Middle frontal gyrus (tissue), 1 donor: ENCODE measurements around the gene WASF2.

Experiments
- DNase-seq: peaks from one replicate; pipeline ENCODE4 v3.0.0-alpha.2; 2015; ENCODE audit warnings: low spot score; ENCODE audit errors: extremely low spot score

WASF2 gene

DNA sequence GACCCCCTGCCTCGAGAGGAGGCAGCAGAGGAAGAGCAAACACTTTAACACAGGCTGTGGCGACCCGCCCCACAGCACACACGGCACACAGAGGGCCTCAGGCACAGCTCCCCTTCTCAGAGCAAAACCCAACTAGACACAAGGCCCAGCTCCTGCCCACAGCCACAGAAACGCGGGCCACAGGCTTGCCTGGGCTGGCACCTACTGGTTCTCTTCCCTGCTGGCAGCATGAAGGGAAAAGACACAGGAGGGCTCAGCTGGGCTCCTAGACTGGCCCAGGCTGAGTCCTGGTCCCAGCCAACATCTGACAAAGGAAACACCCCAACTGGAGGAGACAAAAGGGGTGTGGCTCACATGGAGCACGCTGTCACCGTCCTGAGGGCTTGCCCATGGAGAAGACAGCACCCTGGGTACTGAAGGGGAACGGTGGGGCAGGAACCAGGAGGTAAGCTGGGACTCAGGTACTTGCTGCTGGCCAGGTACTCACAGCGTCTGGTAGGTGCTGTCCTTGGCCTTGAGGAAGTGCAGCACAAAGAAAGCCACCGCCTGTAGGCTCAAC, 110.3 kb downstream of the WASF2 start:
- no peak for DNase-seq

DNA sequence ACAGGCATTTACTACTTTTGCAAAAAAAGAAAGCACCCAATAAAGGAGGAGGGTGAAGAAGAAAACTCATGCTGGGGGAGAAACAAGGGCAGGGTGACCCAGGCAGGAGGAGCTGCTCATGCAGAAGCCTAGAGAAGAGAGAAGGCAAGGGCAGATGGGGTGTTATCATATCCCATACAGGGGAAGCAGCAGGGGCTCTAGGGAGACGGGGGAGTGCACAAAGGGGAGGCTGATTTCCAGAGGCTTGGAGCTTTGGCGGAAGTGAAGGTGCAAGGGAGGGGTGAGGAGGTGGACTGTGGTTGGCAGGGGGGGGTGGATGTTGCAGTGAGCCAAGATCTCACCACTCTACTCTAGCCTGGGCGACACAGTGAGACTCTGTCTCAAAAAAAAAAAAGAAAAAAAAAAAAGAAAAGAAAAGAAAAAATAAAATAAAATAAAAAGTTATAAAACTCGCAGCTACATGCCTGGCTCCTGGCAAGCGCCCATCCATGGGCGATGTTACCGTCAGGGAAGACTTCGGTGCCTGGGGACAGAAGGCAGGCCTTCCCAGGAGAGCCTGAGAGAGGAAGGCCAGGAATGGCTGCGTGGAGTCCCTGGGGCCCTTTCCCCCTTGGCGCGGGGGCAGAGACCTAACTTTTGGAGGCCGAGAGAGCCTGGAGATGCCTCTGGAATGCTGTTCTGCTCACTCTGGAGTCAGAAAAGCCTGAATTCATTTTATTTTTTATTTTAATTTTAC, 112.0 kb downstream of the WASF2 start:
- DNase-seq, result no peak

DNA sequence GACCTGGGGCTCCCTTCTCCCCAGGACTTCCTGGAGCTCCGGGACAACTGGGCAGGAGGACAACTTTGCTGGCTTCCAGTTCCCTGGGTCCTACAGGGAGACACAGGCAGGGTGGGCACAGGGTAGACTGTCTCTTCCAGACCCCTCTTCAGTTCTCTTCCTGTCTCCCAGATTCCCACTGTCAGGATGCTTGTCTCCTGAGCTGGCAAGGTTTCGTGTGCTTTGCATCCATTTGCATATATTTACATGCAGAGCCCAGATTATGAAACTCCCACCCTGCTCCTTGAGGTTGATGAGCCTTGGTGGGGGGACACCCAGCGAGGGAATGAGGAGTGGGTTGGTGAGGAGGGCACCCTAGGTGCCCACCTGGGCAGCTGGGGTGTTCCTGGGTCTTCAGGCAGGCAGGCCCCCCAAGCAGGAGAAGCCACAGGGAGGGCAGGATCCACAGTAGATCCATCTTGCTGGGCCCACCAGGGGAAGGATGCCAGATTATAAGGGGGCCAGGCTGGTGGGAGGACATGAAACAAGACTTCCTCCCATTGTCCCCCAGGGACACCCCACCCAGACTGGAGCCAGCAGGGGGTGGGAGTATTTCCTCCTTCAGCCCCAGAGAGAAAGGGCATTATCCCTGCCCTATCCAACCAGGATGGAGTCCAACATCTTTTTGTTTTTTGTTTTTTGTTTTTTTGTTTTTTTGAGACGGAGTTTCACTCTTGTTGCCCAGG, 115.4 kb downstream of the WASF2 start, which contains the start of gene FCN3:
Gene FCN3 (minus strand): TSS at position 463 of the 725 bp plus-strand sequence. CDS start 6 bp downstream, at position 457.
- DNase-seq, result no peak

DNA sequence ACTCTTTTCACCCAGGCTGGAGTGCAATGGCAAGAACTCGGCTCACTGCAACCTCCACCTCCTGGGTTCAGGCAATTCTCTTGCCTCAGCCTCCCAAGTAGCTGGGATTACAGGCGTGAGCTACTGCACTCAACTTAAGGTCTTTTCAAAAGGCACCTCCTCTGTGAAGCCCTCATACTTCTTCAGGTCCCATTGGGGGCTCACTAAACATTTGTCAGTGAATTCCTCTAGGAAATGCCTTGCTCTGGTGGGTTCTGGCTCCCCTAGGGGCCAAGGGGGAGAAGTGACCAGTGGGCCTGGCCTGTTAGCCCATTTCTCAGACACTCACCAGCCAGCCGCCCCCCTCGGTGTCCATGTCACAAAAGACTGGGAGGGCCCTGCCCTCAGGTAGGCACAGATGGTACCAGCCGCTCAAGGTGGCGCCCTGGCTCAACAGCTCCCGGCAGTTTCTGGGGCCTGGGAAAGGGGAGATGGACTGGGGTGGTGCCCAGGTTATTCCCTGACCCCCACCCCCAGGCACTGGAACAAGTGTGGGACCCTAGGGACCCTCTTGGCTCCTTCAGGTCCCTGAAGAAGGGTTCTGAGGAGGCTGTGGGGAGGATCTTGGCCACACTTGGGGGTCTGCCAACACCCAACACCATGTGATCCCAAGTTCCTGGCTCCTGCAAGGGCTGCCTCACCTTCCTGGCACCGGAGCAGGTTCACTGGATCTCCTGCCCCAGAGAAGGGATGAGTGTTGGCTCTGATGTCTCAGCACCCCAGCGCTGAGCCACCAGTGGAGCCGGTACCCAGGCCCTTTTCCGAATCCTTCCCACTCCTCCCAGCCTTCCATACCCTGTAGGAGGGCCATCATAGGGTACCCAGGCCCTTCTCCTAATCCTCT, 116.9 kb downstream of the WASF2 start:
- no peak for DNase-seq

DNA sequence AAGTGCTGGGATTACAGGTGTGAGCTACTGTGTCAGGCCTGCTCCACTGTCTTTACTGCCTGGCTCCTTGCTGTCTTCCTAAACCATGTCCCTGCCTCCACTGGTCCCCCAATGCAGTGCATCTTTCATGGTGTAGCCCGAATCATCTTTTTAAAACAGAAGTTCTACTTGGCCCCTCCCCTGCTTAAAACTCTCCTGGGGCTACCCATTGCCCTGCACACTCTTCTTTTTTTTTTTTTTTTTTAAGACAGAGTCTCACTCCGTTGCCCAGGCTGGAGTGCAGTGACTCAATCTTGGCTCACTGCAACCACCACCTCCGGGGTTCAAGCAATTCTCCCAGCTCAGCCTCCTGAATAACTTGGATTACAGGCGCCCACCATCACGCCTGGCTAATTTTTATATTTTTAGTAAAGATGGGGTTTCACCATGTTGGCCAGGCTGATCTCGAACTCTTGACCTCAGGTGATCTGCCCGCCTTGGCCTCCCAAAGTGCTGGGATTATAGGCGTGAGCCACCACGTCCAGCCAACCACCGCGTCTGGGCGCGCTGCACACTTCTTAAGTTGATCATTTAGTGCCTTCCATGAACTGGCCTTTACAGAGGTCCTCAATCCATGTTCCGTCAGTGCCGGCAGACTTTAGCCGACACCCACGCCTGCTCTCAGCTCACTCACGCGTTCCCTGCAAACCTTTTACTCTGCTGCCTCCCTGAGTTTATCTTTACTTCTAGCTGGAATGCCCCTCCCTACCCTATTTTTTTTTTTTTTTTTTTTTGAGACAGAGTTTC, 117.8 kb downstream of the WASF2 start:
- DNase-seq, result no peak

DNA sequence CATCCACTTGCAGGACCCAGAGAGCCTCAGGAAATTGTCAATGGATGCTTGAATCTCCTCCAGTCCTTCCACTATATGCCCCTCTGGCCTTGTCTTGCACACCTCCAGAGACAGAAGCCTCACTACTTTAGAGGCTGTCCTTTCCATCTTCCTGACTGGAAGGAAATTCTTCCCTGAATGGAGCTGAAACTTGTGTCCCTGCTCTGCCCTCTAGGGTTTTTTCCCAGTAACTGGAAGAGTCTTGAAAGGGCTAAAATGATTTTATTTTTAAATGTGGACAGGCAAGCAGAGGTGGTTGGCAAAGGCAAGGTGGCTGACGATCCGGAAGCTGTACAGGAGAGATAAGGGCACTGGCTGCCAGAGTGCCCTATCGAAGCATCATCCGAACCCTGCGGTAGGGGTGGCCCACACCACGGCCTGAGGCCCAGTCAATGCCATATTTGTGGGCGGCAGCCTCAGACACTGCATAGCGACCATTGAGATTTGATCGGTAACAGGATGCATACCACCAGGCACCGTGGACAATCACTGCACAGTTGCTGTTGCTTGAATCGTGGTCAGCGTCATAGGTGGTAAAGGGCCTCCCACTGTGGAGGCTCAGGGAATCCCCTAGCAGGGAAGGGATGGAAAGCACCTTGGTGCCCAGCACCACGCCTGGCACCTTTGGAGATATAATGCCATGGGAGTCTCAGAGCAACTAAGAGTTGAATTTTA, 120.9 kb downstream of the WASF2 start:
- no peak for DNase-seq

DNA sequence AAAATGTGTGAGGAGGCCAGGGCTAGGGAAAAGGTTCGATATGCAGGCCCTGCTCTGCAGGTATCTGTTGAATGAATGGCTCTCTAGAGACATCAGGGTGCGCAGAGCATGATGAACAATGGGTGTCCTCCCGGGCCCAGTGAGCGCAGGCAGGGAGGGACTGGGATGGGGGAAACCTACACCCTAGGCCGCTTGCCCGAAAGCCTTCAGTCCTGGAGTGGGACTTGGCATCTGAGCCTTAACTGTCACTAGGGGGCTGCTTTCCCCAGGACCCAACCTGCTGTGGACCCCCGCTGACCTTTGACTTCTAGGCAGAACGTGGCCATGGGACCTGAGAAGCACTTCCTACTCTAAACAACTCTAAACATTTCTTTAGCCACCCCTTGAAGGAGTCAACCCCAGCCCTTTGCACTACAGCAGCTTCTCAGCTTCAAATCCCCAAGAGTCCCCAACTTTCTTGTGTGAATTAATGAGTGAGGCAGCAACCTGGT, 122.8 kb downstream of the WASF2 start:
- DNase-seq, result no peak

DNA sequence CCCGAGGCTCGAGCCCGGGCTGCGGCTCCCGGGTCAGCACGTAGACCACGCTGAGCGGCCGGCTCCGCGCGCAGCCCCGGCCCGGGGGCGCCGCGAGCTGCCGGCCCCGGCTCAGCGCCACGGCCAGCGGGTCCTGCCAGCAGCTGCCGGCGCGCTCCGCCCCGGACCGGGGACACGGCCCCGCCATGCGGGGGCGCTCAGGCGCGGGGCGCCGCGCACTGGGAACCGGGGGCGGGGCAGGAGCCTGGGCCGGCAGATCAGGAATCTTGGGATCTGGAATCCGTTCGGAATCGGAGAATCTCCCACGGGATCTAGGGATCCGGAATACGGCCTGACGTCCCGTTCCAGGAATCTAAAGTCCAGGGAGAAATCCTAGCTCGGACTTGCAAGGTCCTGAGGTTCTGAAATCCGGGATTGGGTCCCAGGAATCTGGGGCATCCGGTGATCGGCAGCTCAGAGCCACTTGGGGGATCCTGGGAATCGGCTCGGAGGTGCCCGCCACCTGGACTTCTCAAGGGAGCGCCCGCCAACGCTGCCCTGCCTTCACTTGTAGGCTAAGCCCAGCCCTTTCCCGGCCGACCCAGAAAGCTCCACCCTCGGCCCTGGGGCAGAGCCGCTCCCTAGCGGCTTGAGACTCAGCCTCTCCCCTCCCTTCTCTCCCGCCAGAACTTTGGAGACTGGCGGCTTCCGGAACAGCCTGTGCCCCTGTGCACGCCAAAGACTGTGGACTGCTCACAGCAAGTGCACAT, 123.4 kb downstream of the WASF2 start, which contains the start of gene MAP3K6:
Gene MAP3K6 (minus strand): TSS at position 551 of the 749 bp plus-strand sequence. CDS start 364 bp downstream, at position 187.
- no peak for DNase-seq

DNA sequence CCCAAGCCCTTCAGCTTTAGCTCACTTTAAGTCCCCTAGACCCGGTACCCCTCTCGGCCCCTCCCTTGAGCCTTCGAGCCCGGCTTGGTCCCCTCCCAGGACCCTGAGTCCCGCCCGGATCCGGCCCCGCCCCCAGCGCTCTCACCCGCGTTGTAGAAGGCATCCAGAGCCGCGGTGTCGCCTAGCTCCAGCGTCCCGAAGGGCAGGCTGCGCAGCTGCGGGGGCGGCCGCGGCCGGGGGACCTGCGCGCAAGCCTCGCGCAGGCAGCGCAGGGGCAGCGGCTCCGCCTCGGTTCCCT, 123.9 kb downstream of the WASF2 start:
- DNase-seq, result no peak

DNA sequence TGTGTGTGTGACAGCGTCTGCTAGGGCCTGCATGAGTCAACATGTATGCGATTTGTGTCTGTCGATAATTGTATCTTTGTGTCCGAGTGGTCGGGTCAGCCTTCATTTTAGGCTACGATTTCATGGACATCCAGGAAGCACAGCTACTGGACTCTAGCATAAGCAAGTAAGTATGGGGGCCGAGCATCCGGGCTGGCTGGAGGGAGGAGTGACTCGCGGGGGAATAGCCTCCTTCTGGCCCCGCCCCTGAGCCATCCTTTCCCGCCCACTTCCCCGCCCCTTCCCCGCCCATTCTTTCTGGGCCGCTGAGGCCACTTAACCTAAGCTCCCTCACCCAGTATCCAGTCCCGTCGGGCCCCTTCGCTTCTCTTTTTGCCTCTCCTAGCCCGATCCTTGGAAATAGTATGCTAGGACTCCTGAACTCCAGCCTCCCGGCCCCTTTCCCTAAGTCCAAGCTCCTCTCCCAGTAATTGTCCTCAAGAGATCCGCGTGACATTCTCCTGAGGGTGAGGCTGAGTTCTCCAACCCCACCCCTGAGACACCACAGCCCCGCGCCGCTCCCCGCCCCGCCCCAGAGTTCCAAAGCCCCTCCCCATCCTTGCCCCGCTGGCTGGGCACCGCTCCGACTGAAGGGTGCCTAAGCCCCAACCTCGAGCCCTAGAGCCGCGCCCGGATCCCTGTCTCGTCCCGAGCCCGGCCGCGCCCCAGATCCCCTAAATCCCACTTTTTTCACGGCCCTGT, 124.4 kb downstream of the WASF2 start:
- DNase-seq, result peak; percentile 46

DNA sequence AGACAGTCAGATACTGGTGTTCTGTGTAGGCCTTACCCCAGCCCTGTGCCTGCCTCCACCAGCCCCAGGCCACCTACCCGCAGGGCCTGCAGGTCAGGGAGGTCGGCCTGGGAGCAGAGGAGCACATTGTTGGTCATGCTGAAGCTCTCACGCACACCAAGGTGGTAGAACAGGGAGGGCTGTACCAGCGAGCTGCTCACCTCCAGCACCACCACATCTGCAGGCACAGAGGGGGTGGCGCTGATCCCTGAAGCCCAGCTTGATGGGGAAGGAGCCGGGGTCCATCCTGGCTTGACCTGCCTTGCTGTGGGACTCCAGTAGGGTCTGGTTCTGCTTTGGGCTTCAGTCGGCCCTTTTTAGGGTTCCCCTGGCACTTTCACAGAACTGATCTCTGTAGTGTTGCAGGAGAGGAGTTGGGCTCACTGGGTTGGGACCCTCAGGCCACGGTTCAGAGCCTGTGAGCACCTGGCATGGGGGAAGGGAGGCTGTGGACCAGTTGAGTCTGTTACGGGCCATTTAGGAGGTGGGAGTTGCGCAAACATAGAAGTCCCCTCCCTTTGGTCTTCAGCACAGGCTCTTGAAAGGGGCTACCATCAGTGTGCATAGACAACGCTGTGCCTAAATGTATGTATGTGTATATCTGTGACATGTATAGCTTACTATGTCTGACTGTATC, 125.1 kb downstream of the WASF2 start:
- DNase-seq, result no peak

DNA sequence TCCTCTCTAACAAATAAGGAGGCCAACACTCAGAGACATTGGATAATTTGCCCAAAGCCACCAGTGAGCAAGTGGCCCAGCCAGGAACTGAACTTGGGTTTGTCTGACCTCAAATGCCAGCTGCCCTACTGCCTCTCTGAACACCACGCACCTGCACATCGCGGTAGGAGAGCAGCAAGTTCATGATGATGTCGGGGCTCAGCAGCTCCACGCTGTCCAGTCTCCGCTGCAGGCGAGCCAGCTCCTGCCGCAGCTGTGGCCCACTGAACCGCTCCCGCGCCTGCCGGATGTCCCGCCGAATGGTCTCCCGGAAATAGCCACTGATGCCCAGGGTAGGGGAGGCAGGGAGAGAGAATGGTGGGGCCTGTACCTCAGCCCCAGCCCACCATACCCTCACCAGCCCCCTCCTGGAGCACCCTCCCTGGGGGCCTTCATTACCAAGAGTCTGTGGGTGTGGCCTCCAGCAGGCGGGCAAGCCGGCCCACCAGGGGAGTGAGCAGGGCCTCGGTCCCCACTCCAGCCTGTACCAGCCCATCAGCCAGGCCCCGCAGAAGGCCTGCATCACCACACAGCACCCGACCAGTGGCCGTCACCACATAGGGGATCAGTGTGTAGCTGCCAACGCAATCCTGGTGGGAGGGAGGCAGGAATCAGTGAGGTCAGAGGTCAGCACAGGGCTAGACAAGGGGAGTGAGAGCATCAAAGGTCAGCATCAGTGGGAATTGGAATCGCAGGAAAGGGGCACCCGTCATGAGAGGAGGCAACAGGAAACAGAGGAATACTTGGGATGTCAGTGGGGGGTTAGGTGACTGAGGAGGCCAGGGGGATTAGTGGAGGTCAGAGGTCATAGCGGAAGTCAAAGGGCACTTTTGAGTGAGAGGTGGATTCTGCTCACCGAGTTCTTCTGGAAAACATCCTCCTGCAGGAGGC, 125.9 kb downstream of the WASF2 start:
- DNase-seq, result no peak

DNA sequence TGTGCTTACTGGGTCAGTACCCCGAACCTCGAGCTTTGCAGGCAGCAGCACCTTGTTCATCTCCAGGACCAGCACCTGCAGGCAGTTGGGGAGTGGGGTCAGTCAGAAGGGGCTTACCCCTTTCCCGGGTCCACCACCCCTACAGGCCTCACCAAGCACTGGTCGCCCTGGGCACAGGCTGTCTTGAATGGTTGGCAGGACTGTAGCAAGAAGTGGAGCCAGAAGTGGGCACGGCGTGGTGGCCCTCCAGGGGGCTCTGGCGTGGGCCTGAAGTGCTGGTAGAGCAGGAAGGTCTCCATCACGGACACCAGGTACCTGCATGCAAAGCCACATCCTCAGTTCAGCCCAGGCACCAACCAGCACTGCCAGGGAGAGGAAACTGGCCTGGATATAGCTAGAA, 128.4 kb downstream of the WASF2 start:
- DNase-seq, result no peak

DNA sequence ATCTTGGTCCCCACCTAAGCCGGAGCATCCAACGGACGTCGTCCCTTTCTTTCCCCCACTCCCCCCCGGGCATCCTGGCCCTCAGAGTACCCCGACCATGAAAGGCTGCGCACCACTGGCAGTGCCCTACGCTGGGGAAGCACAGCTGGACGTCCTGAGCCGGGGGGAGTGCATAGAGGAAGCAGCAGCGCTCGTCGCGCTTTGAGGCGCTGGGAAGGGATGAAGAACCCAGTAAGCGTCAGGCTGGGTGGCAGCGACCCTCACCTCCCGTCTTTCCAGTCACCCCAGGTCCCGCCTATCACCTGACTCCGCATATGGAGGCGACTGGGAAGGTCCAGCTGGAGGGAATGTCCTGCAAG, 128.9 kb downstream of the WASF2 start:
- no peak for DNase-seq

DNA sequence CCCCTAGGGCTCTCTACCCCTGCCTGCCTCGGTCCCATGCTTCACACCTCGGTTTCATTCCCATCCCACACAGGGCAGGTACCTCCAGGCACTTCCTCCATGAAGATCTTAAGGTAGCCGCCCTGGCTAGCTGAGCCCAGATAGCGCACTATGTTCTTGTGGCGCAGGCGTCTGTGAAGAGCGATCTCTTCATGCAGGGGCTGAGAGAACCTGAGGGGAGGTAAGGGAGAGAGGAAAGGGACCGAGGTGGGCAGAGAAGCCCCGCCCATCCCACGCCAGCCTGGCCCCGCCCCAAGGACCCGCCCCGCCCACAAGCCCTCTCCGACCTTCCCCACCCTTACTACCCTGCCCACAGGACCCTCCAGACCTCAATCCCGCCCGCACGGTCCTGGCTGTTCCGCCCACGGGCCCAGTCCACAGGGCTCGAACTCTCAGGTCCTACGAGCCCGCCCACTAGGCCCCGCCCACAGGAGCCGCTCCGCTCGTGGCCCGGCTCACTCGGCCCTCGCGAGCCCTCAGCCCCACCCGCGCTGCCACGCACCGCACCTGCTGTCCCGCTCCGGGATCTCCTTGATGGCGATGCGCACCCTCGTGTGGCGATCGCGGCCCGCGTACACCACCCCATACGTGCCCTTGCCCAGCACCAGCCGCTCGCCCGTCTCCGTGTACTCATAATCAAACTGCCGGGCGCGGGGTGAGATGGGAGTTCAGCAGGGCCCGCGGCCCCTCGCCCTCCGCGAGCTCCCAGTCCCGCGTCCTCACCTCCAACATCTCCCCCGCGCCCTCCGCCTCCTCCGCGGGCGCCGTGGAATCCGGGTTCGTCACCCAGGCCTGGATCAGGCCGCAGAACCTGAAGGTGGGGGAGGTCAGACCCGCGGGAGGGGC, 129.6 kb downstream of the WASF2 start:
- DNase-seq, result no peak

DNA sequence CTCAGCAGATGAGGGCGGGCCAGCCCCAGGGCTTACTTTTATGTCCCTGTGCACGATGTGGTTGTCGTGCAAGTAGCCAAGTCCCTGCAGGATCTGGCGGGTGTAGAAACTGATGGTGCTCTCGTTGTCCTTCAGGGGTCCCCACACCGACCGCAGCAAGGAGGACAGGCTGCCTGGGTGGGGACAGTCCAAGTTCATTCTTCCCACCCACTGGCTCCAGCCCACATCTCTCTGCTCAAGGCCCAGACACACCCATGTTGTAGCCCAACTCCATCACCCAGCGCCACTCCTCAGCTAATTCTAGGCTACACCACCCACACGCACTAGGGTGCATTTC, 130.2 kb downstream of the WASF2 start:
- DNase-seq, result no peak
